ENCODE results near the gene DPH2.

Gene DPH2

DNA sequence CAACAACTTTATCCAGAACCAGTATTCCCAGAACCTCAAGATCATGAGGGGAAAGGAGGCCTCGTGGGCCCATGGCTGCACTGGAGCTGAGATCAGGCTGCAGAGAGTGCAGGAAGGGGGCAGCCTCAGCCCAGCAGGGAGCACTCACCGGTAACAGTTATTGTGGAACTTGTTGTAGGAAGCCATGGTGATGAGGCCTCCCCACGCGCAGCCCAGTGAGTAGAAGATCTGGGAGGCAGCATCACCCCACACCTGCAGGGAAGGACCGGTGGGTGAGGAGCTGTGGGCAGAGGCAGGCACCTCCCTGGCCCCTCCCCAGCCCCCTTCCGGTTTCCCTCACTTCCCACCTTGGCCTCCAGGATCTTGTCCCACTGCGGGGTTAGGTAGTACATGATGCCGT, 32.4 kb downstream of the DPH2 start:
- DNase-seq (ENCODE audit: low read depth) = no peak

DNA sequence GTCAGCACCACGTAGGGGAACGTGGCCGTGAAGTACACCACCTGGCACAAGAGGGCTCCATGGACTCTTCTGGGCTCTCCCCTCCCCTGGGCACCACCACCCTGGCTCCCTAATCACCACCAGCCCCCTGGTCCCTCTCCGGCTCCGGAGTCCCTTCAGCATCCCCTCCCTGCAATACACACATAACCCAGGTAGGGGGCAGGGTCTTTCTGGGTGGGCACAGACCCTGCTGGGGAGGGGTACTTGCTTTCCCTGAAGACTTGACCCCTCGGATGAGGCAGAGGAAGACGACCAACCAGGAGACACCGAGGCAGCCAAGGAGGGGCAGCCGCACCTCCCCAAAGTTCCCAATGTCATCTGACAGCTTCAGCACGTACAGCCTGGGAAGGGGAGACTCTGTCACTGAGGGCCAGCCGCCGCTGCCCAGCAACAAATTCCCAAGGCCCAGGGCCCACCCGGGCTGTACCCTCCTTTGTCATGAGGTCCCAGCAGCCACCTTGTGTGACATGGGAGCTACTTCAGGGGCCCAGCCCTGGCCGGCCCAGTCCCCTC, 32.9 kb downstream of the DPH2 start:
- DNase-seq (ENCODE audit: low read depth) = no peak

DNA sequence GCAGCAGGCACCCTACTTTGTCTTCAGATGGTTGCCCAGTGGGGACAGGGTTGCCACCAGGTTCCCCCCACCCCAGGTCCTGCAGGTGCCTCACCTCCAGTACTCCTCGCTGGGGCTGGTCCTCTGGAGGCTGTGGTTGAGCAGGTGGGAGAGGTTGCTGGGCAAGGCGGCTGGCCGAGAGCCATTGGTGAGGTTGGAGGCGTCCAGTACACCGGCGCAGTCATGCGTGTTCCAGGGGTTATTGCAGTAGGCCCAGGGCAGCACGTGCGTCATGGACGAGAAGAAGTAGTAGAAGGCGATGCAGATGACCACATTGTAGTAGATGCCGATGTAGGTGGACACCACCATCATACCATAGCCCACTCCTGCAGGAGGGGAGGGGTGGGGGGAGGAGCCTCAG, 38.4 kb downstream of the DPH2 start:
- no peak for DNase-seq (ENCODE audit: low read depth)

DNA sequence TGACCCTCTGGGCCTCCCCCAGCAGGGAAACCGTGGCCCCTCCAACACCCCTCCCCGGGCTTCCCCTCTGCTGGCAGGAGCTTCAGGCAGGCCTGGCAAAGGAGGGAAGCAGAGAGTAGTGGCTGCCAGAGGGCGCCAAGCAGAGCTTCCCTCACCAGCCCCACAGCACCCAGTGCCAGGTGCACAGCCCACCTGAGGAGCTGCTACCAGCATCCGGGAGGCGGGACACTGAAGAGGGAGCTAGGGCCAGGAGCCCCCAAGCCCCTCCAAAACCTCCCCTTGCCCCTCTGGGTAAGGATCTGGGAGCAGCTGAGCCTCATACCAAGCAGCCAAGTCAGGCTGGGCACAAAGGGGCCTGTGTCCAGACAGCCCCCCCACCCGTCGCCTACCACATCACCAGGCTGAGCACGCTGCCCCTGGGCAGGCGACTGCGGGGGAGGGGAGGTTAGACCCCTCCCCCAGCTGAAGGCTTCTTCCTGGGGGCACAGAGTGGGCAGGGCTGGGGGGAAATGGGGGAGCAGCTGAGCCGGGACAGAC, 41.2 kb downstream of the DPH2 start:
- no peak for DNase-seq (ENCODE audit: low read depth)

DNA sequence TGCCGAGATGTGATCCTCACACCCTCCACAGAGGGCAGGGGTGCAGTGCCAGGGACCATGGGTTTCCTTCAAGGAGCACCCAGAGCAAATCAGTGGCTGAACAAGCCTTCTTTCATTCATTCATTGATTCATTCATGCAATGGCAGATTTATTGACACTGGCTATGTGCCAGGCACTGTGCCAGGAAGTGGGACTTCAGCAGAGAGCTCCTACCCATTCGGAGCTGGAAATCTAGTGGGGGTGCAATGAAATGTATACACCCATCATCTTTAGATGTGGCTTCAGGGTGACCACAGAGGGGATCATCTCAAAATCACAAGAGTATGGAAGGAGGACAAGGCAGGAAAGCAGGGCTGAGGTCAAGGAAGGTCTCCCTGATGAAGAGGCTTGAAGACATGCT, 42.6 kb downstream of the DPH2 start:
- DNase-seq (ENCODE audit: low read depth) = no peak

DNA sequence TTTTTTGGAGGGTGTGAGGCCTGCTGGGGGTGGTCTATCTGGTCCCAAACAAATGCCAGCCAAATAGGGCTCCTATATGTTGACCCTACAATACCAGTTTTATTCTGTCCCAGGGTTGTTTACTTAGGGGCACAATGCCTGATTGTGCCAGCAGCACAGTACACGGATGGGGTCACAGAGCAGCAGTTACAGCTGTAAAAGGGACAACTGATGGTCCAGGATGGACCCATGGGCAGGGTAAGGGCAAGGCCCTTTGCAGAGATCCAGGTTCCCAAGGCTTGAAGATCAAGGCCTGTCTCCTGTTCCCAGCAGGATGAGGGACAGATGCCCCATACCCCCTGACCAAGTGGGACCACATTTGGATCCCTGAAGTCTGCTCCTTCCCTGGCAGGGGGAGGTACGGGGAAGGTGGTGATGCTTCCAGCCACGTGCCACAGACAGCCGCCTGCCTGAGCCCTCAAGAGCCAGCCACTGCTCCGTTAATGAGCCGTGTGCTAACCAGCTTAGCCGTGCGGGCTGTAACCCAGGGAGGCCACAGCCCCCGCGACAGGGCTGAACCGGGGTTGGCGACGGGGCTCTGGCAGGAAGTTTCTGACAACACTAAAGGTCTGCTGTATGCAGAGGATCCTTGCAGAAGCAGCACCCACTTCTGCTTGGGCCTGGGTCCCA, 43.3 kb downstream of the DPH2 start:
- DNase-seq (ENCODE audit: low read depth) = no peak

DNA sequence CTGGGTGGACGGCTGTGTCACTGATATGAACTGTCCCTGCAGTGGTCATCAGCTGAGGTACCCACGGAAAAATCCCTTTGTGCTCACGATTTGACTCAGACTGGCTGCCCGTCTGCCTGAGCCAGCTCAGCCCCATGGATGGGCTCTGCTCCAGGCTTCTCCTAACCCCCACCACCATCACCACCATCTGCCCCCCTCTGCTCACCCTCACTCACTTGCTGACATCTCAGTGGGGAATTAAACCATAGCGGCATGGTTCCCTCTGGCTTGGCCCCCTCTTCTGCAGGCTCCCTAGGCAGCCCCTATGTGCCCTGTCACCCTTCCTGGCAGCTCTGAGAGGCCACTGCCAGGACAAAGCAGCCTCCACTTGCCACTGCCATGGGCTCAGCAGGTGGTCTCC, 44.1 kb downstream of the DPH2 start:
- no peak for DNase-seq (ENCODE audit: low read depth)

DNA sequence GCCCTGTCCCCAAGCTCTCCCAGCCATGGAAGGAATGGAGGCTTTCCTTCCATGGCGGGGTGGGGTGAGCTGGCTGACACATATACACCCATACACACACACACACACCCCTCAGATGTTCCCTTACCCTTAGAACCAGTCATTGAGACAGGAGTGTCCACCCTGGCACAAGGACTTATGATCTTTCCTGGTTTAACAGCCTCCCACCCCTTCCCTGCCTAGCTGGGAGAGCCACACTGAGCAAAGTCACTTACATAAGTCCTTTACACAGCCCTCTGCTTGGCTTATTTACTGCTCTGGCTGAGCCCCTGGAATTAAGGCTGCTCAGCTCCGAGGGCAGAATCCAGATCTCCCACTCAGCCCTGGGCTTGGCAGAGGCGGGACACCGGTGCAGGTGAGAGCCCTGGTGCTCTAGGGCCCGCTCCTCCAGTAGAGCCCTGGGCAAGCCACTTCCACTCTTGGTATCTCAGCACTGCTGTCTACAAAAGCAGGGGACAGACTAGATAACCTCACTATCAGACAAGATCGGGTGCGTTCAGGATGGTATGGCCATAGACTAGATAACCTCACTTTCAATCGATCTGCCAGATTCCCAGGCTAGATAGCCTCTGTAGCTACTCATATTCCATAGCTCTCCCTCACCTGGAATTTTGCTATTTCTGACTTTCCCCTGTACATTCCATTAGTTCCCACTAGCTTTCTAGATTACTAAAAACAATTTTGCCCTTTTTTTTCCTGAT, 44.7 kb downstream of the DPH2 start:
- no peak for DNase-seq (ENCODE audit: low read depth)

DNA sequence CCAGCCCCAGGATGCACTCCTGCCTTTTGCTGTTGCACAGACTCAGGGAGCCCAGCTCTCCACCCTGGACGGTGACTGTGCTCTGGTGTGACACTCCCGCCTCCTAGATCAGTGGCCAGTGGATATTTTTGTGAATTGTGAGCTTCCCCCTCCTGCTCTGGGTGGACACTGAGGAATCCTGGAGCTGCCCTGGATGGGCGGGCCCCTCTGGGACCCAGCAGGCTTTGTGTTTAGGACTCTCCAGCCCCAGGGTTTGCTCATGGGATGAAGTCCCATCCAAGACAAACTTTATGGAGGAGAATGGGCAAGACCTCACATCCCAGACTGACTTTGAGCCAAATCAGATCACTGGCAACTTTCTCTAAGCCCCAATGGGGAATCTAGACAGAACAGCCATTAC, 45.4 kb downstream of the DPH2 start:
- no peak for DNase-seq (ENCODE audit: low read depth)

DNA sequence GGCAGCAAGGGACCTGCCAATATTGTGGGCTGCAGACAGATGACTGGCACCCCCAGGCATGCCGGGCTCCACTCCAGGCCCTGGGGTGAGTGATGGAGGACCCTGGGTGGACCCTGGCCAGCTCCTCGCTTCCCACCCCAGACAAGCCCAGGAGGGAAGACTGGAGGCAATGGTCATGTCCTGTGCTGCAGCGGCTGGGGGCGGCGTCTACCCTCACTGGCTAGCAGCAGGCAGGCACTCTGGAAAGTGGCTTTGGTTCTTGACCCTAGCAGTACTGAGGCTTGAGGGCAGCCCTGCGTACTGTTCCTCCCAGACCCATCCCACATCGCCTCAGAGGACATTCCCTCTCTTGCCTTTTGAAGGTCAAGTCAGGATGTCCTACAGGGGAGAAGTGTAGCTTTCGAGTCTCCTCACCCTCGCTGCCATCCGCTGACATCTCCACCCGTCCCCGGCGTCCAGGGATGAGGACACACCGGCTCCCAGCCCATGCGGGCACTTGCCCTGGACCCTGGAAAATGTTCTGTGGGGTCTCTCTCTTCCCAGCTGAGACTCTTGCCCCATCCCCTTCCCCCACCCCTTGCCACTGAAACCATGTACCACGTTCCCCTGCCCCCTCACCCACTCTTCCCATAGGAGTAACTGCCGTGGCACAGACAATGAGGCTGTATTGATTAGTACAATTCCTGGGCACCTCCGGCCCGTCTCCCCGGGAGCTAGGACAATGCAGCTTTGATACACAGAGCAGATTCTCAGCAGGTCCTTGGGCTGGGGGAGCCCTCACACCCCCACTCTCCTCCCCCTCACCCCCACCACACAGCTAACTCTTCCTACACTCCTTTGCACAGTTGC, 46.5 kb downstream of the DPH2 start:
- no peak for DNase-seq (ENCODE audit: low read depth)

DNA sequence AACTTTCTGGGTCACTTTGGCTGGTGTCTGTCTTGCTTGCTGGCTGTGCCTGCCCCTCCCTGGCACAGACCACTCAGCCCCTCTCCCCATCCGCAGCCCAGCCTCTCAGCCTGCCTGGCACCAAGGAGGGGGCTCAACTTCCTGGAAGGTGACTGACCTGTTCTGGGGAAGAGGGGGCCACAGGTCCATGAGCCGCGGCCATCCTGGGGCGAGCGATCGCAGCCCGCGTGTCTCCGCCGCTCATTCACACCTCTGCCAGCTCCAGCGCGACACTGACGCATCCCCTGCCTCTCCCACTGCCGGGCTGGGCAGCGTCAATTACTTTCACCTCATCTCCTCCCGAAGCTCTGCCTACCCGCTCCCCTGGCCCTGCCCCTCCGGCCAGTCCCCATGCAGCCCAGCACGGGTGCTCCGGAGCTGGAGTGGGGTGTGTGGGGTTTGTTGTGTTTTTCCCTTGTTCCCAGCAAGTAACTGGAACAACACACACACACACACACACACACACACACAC, 47.1 kb downstream of the DPH2 start:
- DNase-seq (ENCODE audit: low read depth) = no peak

DNA sequence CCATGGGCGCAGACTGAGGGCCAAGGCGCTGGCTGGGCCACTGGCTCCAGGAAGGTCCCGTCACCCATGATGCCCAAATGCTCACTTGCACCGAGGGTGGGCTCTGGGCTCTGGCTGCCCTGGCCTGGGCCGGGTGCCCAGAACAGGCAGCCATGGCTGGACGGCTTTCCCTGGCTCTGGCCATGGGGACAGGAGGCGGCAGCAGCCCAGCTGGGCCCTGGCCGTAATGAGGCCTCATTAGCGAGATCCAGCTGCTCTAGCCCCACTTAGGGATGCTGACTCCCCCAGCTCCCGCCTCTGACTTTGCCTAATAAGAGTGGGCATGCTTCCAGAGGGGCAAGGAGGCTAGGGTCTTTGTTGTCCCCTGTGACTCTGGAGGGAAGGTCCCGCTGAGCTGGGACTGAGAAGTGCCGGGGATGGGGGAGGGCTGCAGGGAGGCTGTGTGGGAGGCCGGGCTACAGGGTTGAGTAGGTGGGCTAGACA, 49.7 kb downstream of the DPH2 start:
- no peak for DNase-seq (ENCODE audit: low read depth)

DNA sequence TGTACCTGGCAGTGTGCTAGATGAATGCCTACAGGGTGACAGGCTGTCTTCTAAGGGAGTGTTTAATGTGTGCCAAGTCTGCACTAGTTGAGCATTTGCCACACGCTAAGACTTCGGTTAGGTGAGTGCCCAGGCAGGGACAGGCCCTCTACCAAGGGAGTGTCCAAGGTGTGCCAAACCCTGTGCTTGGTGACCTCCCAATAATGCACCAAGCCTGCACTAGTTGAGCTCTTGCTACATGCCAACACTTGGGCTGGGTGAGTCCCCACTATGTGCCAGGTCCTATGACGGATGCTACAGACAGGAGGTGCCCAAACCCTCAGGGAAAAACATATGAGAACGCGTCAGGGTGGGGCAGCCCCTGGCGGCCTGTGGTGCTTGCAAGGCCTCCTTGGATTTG, 50.7 kb downstream of the DPH2 start:
- DNase-seq (ENCODE audit: low read depth) = no peak

DNA sequence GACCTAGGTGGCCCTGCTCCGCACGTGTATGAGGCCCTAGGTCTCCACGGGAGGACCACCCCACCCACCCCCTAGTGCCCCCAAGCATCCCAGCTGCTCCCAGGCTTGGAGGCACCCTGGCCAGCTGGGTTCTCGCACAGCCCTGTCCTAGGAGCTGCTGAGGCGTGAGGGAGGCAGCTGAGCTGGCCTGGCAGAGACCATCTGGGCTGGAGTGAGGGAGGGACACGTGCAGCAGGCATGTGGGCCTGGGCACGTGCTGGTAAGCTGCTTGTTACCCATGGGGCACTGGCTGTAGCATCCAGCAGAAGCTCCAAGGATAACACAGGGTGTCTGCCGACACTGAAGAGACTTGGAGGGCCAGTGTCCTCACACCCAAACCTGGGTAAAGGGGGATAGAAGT, 51.3 kb downstream of the DPH2 start:
- DNase-seq (ENCODE audit: low read depth) = no peak

DNA sequence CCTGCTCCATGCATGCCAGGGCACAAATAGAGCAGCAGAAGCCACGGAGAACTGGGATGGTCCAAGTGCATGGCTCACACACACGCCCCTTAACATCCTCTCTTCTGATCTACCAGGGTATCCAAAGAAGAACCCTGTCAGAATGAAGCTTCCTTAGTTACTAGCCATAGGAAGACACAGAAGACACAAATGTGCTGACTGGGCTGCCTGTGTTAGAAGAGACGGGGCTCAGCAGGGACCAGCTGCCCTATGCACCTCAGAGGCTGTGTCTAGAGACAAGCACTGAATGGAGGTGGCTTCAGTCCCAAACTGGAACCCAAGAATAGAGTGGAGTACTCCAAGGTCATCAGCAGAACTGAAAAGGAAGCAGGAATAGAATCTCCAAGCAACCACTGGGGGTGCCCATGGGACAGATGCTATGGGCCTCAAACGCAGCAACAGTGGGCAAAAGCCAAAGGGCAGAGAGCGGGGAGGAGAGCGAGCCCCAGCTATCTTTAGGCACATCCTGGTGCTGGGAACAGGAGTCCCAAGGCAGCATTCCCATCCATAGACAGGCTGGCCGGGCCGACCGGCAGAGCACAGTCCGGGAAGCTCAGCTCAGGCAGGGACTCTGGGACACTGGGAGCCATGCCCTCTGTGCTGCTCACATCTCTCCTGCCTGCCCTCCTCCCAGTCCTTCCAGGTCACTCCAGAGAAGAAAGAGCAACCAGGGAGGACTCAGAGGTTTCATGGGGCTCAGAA, 51.9 kb downstream of the DPH2 start:
- no peak for DNase-seq (ENCODE audit: low read depth)

Measured in activated T-cell treated with anti-CD3 and anti-CD28 coated beads for 24 hours (primary cell).